Subcutaneous adipose tissue (tissue), 4 donors: ENCODE results near the gene P2RX4. TPM values are rescaled to one million over a fixed set of nuclear protein-coding genes. Genes with fewer than 3 reads are reported as not detected.

ENCODE experiments used
- total RNA-seq, 4 donors: library from RNA; depleted of rRNA; stranded (reverse); fragments of >200 nt; gene quantifications; one replicate each; pipeline ENCODE4 v1.1.0, GENCODE V29; 2016
- TF ChIP-seq, protein P1 (sequence below): fragments of 450-650 bp; IDR thresholded peaks from one replicate; pipeline ENCODE4 v1.5.1; 2016; ENCODE audit warnings: low read depth, mild to moderate bottlenecking, control low read depth, antibody characterized with exemption, moderate library complexity

The P2RX4 gene
- total RNA-seq, 4 donors from 2014 or later, result 22.2 to 219 (median 39.9) TPM

DNA sequence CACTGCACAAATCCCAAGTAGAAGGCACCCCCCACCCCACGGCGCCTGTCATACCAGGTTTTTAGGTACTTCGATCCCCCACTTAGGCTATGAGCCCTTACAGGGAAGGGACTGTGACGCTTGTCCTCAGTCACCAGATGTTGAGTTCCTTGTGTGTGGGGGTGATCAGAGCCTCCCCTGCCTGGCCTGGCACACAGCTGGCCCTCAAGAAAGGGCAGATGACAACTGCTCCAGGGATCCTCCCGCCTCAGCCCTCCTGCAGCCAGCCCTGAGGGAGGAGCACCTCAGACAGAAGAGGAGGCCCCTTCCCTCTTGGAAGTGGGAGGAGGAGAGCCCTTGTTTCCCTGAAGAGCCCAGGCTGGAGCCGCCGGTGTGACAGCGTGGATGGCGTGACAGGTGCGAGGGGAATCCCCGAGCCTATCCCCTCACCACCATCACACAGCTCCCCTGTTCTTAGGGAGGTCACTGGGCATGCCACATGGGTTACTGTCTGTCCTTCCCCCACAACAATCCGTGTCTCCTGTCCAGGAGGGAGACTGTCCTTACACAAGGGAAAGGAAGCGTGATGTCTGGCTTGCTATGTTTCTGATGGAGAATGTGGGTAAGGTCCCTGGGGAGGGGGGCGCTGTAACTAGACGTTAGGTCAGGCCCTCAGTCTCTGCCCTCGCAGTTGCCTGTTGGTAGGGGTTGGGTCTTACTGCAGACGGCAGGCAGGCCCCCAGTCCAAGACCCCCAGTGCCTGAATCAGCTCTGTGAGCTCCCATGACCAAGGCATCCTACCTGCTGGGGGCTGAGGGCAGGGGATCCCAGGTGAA lies 31.4 kb downstream of the P2RX4 start:
- TF ChIP-seq, protein P1, sequence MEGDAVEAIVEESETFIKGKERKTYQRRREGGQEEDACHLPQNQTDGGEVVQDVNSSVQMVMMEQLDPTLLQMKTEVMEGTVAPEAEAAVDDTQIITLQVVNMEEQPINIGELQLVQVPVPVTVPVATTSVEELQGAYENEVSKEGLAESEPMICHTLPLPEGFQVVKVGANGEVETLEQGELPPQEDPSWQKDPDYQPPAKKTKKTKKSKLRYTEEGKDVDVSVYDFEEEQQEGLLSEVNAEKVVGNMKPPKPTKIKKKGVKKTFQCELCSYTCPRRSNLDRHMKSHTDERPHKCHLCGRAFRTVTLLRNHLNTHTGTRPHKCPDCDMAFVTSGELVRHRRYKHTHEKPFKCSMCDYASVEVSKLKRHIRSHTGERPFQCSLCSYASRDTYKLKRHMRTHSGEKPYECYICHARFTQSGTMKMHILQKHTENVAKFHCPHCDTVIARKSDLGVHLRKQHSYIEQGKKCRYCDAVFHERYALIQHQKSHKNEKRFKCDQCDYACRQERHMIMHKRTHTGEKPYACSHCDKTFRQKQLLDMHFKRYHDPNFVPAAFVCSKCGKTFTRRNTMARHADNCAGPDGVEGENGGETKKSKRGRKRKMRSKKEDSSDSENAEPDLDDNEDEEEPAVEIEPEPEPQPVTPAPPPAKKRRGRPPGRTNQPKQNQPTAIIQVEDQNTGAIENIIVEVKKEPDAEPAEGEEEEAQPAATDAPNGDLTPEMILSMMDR, result no peak

DNA sequence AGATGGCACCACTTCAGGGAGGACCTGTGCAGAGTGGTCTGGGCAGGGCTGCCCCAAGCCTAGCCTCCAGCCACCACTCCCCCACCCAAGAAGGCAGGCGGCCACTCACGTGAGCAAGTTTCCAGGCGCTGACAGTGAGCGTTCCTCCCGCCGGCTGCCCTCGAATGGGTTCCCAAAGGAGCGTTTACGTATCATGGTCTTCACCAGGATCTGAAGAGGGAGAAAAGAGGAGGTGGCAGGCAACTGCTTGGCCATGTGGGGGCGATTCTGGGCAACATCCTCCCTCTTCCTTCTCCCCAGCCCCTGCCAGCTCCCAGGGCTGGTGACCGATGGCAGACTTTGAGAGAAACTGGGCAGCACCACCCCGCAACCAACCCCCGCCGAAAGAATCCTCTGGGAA lies 35.1 kb downstream of the P2RX4 start:
- TF ChIP-seq, protein P1, result no peak

DNA sequence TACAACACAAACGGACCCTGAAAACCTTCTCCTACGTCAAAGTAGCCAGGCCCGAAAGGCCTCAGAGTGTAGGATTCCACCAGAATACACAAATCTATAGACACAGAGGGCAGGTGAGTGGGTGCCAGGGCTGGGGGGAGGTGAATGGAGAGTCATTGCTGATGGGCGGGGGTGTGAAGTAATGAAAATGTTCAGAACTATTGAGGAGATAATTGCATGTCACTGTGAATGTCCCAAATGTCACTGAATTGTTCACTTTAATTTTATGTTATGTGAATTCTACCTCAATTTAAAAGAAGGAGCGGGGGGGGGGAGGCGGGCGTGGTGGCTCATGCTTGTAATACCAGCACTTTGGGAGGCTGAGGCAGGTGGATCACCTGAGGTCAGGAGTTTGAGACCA lies 36.0 kb downstream of the P2RX4 start:
- TF ChIP-seq, protein P1, result no peak

DNA sequence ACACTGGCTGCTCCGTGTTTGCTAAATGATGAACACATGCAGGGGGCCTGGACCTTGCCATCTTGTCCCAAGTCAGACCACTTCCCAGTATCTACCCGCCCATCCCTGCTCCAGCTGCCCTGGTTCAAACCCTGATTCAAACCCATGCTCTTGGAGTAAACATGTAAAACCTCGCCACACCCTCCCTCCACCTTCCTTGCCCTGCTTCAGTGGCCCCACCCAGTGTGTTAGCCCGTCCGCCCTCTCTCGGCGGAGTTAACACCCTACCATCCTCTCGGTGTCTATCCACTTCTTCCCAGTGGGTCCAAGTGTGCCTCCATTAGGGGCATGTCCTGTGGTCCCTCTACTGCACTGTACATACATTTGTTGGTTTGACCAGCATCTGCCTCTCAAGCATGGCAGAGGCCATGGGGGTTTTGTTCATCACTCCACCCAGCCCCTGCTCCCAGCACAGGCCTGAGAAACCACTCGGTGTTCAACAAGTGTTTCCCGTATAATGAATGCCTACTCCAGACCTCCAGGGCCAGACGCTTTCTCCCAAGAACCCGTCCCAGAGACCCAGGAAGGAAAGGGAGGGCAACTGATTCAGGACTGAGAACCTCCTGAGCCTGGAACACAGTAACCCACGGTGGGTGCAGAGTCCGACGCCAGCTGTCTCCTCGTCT lies 37.1 kb downstream of the P2RX4 start:
- TF ChIP-seq, protein P1, result no peak

DNA sequence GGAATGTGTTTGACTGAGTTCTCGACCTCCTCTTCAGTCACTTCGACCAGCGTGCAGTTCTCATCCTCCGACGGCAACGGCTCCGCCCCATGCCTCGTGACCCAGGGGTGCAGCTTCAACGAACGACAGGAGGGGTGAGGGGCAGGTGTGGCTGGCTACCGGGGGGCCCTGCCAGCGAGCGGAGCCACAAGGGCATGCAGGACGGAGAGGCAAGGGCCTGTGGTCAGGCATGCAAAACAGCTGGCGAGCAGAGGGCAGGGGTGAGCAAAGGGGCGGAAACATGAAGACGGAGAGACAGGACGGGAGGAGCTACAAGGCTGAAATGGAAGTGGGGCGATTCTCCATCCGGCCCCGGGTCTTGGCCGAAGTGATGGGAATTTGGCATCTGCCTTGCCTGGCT lies 38.7 kb downstream of the P2RX4 start:
- TF ChIP-seq, protein P1, result no peak

DNA sequence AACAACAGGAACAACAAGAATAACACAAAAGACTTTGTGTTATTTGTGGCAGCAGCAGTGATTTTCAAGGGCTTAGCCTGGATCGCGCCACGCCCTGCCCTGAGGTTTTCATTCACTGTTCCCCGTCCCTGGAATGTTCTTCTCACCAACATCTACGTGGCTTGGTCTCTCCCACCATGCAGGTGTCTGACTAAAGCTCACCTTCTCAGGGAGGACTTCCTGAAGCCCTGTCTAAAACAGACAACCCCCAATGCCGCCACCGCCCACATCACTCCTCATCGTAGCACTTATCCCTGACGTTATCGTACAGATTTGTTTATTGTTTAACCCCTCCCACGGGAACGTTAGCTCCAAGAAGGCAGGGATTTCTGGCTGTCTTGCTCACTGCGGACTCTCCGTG lies 40.4 kb downstream of the P2RX4 start:
- TF ChIP-seq, protein P1, result no peak

DNA sequence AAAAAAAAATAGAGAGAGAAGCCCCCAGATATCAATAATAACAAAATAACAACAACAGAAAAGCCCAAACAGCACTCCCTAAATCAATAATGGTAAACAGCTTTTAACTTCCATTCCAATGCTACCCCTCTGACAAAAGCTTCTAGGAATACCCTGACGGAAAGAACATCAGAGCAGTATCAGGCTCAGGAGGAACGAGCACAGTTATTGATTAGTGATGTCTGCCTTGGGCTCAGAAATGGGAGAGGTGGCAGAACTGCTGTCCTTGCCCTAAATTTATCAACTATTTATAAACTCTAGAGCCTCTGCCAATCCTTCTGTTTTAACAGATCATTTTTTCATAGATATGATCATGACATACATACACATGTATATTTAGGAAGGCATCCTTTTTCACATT lies 41.9 kb downstream of the P2RX4 start:
- TF ChIP-seq, protein P1, result no peak
